H1 (cell line): Measurements from ENCODE around the gene NECTIN1. TPM values are rescaled to one million over a fixed set of nuclear protein-coding genes. Genes with fewer than 3 reads are reported as not detected.

Source experiments
- BRCA1 ChIP-seq: IDR thresholded peaks from 2 replicates; pipeline ENCODE4 v1.6.1; 2012; ENCODE audit warnings: low read depth, low read length, improper control_type of control experiment
- CREB1 ChIP-seq: IDR thresholded peaks from 2 replicates; pipeline ENCODE4 v1.6.1; 2012; ENCODE audit warnings: inconsistent platforms
- E2F6 ChIP-seq: IDR thresholded peaks from 2 replicates; pipeline ENCODE4 v1.6.1; 2012; ENCODE audit warnings: inconsistent platforms
- GABPA ChIP-seq: IDR thresholded peaks from 2 replicates; pipeline ENCODE4 v1.6.1; 2011; ENCODE audit warnings: mild to moderate bottlenecking, low read length, moderate library complexity, borderline replicate concordance; ENCODE audit not compliant: insufficient read depth
- KDM4A ChIP-seq: IDR thresholded peaks from one replicate; pipeline ENCODE4 v1.7.1; 2012; ENCODE audit warnings: low read depth, mild to moderate bottlenecking, moderate library complexity, low read length, inconsistent platforms; ENCODE audit not compliant: severe bottlenecking
- polyA plus RNA-seq, 7 experiments: library from polyadenylated mRNA; depleted of rRNA in 3 of 7; stranded (reverse) in 5 of 7; unstranded in 2 of 7; fragments of >200 nt in 5 of 7; fragments of 200-250 nt in 2 of 7; gene quantifications; 1 replicate in 5 of 7; 2 replicates in 1 of 7; 4 replicates in 1 of 7; pipeline versions ENCODE4 v1.2.1 to v1.2.3, GENCODE V29; 2011 to 2013; ENCODE audit warnings: missing spikeins in 2 of 7, mixed read lengths in 2 of 7
- total RNA-seq: library from RNA; stranded (reverse); fragmentation: NEBNext Ultra II Directional; extraction: Animal tissue kit (Norgen Biotek cat#: 25700); gene quantifications from 2 replicates; pipeline ENCODE4 v1.2.1, GENCODE V29; 2021

The NECTIN1 gene
- total and polyA plus RNA-seq, 2 of the 8 experiments (the other 6 are each of a cell fraction or from before 2014, with no cell fraction given) = 43.2 to 97.7 TPM

GRCh38 chr11:119717839-119718534 lies 11.0 kb downstream of the NECTIN1 start (continued):
- TF ChIP-seq BRCA1 (no peak), GABPA (no peak), KDM4A (no peak), CREB1 (no peak), E2F6 (no peak)
